CD14-positive monocyte (primary cell): ENCODE data around the gene ABL2. TPM values are rescaled to one million over a fixed set of nuclear protein-coding genes. Genes with fewer than 3 reads are reported as not detected.

Source experiments
- DNase-seq, 3 donors: peaks; one replicate each; pipeline ENCODE4 v3.0.0-alpha.2; 2011 to 2022
- H2AFZ ChIP-seq: 2 replicates; pipeline ENCODE4 v1.6.0; 2012; ENCODE audit warnings: mild to moderate bottlenecking, low read depth, low read length, inconsistent platforms; ENCODE audit not compliant: insufficient read depth, poor library complexity, severe bottlenecking
- H3K27ac ChIP-seq, 2 donors: 1 replicate in 1 of 2; 2 replicates in 1 of 2; pipeline ENCODE4 v1.5.1; 2012 to 2013; ENCODE audit warnings: low read length in 2 of 2, control low read depth in 1 of 2, inconsistent platforms in 1 of 2, low read depth in 1 of 2, mild to moderate bottlenecking in 1 of 2
- H3K27me3 ChIP-seq, 2 donors: one replicate each; pipeline versions ENCODE4 v1.6.0 to v1.6.1; 2011 to 2013; ENCODE audit warnings: low read length in 2 of 2; ENCODE audit not compliant: control insufficient read depth in 2 of 2, insufficient read depth in 2 of 2
- H3K36me3 ChIP-seq, 2 donors: replicated peaks in 1 of 2; 1 replicate in 1 of 2; 2 replicates in 1 of 2; pipeline versions ENCODE4 v1.5.1 to v1.6.1; 2012 to 2013; ENCODE audit warnings: low read length in 2 of 2, control low read depth in 1 of 2, inconsistent platforms in 1 of 2, mild to moderate bottlenecking in 1 of 2; ENCODE audit not compliant: insufficient read depth in 2 of 2, control insufficient read depth in 1 of 2
- H3K4me1 ChIP-seq, 2 donors: 1 replicate in 1 of 2; 2 replicates in 1 of 2; pipeline versions ENCODE4 v1.5.1 to v1.6.1; 2012 to 2013; ENCODE audit warnings: low read length in 2 of 2, control low read depth in 1 of 2, inconsistent platforms in 1 of 2, mild to moderate bottlenecking in 1 of 2, moderate library complexity in 1 of 2; ENCODE audit not compliant: insufficient read depth in 2 of 2, control insufficient read depth in 1 of 2
- H3K4me2 ChIP-seq: replicated peaks from 2 replicates; pipeline ENCODE3; 2012; ENCODE audit warnings: low read length, moderate library complexity, mild to moderate bottlenecking; ENCODE audit not compliant: poor library complexity, severe bottlenecking; ENCODE audit errors: extremely low read depth
- H3K4me3 ChIP-seq, 3 experiments: fragments of 200-600 bp in 1 of 3; sonication (generic) in 1 of 3; replicated peaks in 1 of 3; 1 replicate in 2 of 3; 2 replicates in 1 of 3; pipeline ENCODE4 v1.5.1; 2011 to 2013; ENCODE audit warnings: low read length in 3 of 3, mild to moderate bottlenecking in 3 of 3, control low read depth in 2 of 3, low read depth in 2 of 3, inconsistent platforms in 1 of 3, moderate library complexity in 1 of 3
- H3K79me2 ChIP-seq: 2 replicates; pipeline ENCODE4 v1.6.0; 2012; ENCODE audit warnings: mild to moderate bottlenecking, control low read depth, inconsistent platforms, low read length, moderate library complexity; ENCODE audit not compliant: insufficient read depth
- H3K9ac ChIP-seq: 2 replicates; pipeline ENCODE4 v1.6.0; 2017; ENCODE audit warnings: low read length, mild to moderate bottlenecking; ENCODE audit not compliant: insufficient read depth, poor library complexity, severe bottlenecking
- H3K9me3 ChIP-seq, 2 donors: replicated peaks in 1 of 2; 1 replicate in 1 of 2; 2 replicates in 1 of 2; pipeline versions ENCODE4 v1.5.1 to v1.6.1; 2012 to 2013; ENCODE audit warnings: low read length in 2 of 2, control low read depth in 1 of 2; ENCODE audit not compliant: control insufficient read depth in 1 of 2, insufficient read depth in 1 of 2
- H4K20me1 ChIP-seq: 2 replicates; pipeline ENCODE4 v1.6.0; 2012; ENCODE audit warnings: mild to moderate bottlenecking, low read length, control low read depth, moderate library complexity; ENCODE audit not compliant: insufficient read depth
- H3K27ac Mint-ChIP-seq, 7 donors: one replicate each; pipeline ENCODE4 v1.8.0; 2020; ENCODE audit warnings: mild to moderate bottlenecking in 7 of 7, mixed read lengths in 7 of 7, moderate library complexity in 6 of 7, inconsistent platforms in 2 of 7
- H3K27me3 Mint-ChIP-seq, 3 donors: one replicate each; pipeline ENCODE4 v1.8.0; 2021 to 2022; ENCODE audit warnings: low read depth in 3 of 3, mild to moderate bottlenecking in 3 of 3, mixed read lengths in 3 of 3, moderate library complexity in 3 of 3, inconsistent platforms in 1 of 3
- H3K36me3 Mint-ChIP-seq, 2 donors: one replicate each; pipeline ENCODE4 v1.8.0; 2020; ENCODE audit warnings: mixed read lengths in 2 of 2, inconsistent platforms in 1 of 2, mild to moderate bottlenecking in 1 of 2
- H3K4me1 Mint-ChIP-seq: one replicate; pipeline ENCODE4 v1.8.0; 2020; ENCODE audit warnings: mild to moderate bottlenecking, mixed read lengths
- H3K4me3 Mint-ChIP-seq, 2 donors: one replicate each; pipeline ENCODE4 v1.8.0; 2020; ENCODE audit warnings: mild to moderate bottlenecking in 2 of 2, mixed read lengths in 2 of 2, moderate library complexity in 1 of 2
- H3K9me3 Mint-ChIP-seq, 7 donors: one replicate each; pipeline ENCODE4 v1.8.0; 2020 to 2022; ENCODE audit warnings: mixed read lengths in 7 of 7, mild to moderate bottlenecking in 6 of 7, moderate library complexity in 6 of 7, inconsistent platforms in 2 of 7
- WGBS: methylation state at CpG from one replicate; pipeline ENCODE4 v1.1.5; 2013; ENCODE audit warnings: missing lambda C conversion rate; ENCODE audit not compliant: insufficient coverage; 5-methylcytosine and 5-hydroxymethylcytosine counted together
- intact Hi-C, 2 donors: fragments of 100-400 bp; cut with micrococcal nuclease; formaldehyde crosslinking; loops; one replicate each; pipeline versions ENCODE4 v1.15.0 to v1.15.1; 2023
- polyA plus RNA-seq, 3 donors: library from polyadenylated mRNA; depleted of rRNA in 1 of 3; unstranded in 2 of 3; stranded (reverse) in 1 of 3; fragments of 300-500 nt in 2 of 3; fragments of >200 nt in 1 of 3; fragmentation: Illumina TruSeq in 2 of 3; gene quantifications; 1 replicate in 2 of 3; 2 replicates in 1 of 3; pipeline ENCODE4 v1.2.3, GENCODE V29; 2012 to 2021
- TF ChIP-seq, protein P1 (sequence below): fragments of 200-600 bp; IDR thresholded peaks from one replicate; pipeline ENCODE4 v1.8.0; 2022; ENCODE audit warnings: antibody characterized with exemption, mild to moderate bottlenecking

Gene ABL2
- polyA plus RNA-seq, 3 donors = 0.20 to 2.1 (median 1.4) TPM

DNA sequence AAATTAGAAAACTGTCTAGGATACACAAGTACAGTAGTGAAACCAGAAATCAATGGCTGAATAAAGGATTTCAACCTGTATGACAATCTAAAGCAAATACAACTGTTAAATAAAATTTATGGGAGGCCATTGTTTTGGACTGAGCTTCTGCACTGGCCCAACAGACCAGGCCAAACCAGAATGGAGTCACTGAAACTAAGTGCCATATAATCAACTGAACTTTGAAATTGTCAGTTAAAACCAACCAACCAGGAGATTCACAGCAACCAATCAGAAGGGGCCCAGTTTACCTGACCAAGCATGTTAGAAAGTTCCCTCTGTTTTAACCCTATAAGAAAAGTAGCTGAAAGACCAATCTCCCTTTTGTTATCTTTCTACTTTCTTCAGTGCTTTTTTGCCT is 33.6 kb upstream of the ABL2 start:
- no peaks in the 10 kb centered on the region for H3K4me1 ChIP-seq
- no peak overlapping the region for H3K9ac ChIP-seq
- Mint-ChIP-seq H3K4me3 (no peak overlapping the region), H3K4me1 (peaks cover 2% of the 10 kb centered on the region), H3K27ac (no peak overlapping the region), H3K36me3 (no peaks in the 10 kb centered on the region), H3K9me3 (peaks cover 0 to 4% (median 0%) of the 10 kb centered on the region in 7 donors), H3K27me3 (peaks cover 2 to 3% (median 2%) of the 10 kb centered on the region in 3 donors)
- no peak overlapping the region for H3K4me2 ChIP-seq
- H3K9me3 ChIP-seq = no peaks in the 10 kb centered on the region
- no peaks in the 10 kb centered on the region for H3K36me3 ChIP-seq
- no peaks in the 10 kb centered on the region for H4K20me1 ChIP-seq
- DNase-seq = no peak
- no peaks in the 10 kb centered on the region for H3K79me2 ChIP-seq
- H2AFZ ChIP-seq = no peak overlapping the region
- H3K27ac ChIP-seq = no peak overlapping the region
- no peak overlapping the region for H3K4me3 ChIP-seq
- H3K27me3 ChIP-seq = no peaks in the 10 kb centered on the region
- intact Hi-C loops = no loop called here
- TF ChIP-seq, protein P1, sequence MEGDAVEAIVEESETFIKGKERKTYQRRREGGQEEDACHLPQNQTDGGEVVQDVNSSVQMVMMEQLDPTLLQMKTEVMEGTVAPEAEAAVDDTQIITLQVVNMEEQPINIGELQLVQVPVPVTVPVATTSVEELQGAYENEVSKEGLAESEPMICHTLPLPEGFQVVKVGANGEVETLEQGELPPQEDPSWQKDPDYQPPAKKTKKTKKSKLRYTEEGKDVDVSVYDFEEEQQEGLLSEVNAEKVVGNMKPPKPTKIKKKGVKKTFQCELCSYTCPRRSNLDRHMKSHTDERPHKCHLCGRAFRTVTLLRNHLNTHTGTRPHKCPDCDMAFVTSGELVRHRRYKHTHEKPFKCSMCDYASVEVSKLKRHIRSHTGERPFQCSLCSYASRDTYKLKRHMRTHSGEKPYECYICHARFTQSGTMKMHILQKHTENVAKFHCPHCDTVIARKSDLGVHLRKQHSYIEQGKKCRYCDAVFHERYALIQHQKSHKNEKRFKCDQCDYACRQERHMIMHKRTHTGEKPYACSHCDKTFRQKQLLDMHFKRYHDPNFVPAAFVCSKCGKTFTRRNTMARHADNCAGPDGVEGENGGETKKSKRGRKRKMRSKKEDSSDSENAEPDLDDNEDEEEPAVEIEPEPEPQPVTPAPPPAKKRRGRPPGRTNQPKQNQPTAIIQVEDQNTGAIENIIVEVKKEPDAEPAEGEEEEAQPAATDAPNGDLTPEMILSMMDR = no peak

DNA sequence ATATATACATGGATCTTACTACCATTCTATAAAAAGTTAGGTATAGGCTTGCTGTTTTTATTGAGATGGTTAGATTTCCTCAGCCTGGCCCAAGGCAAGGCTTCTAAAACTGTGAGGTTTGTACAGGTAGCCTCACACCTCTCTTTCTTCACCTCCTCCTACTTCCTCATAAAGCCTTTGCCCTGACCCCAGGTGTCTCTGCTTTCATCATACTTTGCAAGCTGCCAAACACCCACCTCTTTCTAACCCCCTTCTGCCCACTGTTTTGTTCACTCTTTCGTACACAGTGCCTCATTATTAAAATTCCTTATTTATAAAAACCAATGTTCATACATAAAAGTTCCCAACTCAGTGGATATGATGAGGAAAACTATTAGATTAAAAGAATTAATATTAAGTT is 32.7 kb upstream of the ABL2 start:
- peaks cover 2% of the 10 kb centered on the region for H3K4me1 Mint-ChIP-seq
- Histone ChIP-seq H3K4me3 (no peak overlapping the region), H3K9ac (no peak overlapping the region), H3K27me3 (no peaks in the 10 kb centered on the region), H3K4me1 (no peaks in the 10 kb centered on the region), H3K9me3 (no peaks in the 10 kb centered on the region), H4K20me1 (no peaks in the 10 kb centered on the region), H3K79me2 (no peaks in the 10 kb centered on the region), H2AFZ (no peak overlapping the region), H3K4me2 (no peak overlapping the region), H3K27ac (no peak overlapping the region), H3K36me3 (no peaks in the 10 kb centered on the region)
- peaks cover 0 to 4% (median 0%) of the 10 kb centered on the region in 7 donors for H3K9me3 Mint-ChIP-seq
- H3K4me3 Mint-ChIP-seq = no peak overlapping the region
- intact Hi-C loops = no loop called here
- WGBS = no CpG with 5 or more reads among the region's 1 CpG
- H3K27me3 Mint-ChIP-seq = peaks cover 0 to 3% (median 0%) of the 10 kb centered on the region in 3 donors
- H3K36me3 Mint-ChIP-seq = no peaks in the 10 kb centered on the region
- TF ChIP-seq, protein P1 = no peak
- H3K27ac Mint-ChIP-seq = no peak overlapping the region
- DNase-seq = no peak
